ENCODE measurements around the gene ALOXE3. TPM values are rescaled to one million over a fixed set of nuclear protein-coding genes. Genes with fewer than 3 reads are reported as not detected.

The ALOXE3 gene
- total and polyA plus RNA-seq, 12 donors = 0.09 TPM; not detected in 11

- peaks cover 7 to 83% (median 70%) of the 10 kb centered on the region in 7 donors for H3K27me3 ChIP-seq
- H3K4me3 ChIP-seq = no peak overlapping the region
- no peaks in the 10 kb centered on the region for H3K36me3 ChIP-seq
- WGBS, 2 donors = 31% methylated on average over 7 of the region's 7 CpGs
- ATAC-seq = no peak
- TF ChIP-seq CTCF (IDR thresholded peaks at IDR 0.05) = no peak
- peaks cover 0 to 45% (median 7%) of the 10 kb centered on the region in 9 donors for H3K4me1 ChIP-seq
- no peak for DNase-seq
- intact Hi-C loops (cut with DNase I) = loop anchor here in 8 of 10 donors (5.0 to 10.0 kb wide), 8 partner anchors 42 to 314 kb away; partner anchors contain the start of genes GUCY2D (in 1 of the 8) and KCNAB3 (in 1 of the 8)
- no peak overlapping the region for H3K27ac ChIP-seq
- no peaks in the 10 kb centered on the region for H3K9me3 ChIP-seq
Observed at GRCh38 chr17:8059131-8059530, 59.2 kb downstream of the ALOXE3 start.

- peak; percentile 77 to 91 (median 84) for ATAC-seq
- Histone ChIP-seq H3K9me3 (no peaks in the 10 kb centered on the region), H3K4me3 (no peak overlapping the region), H3K27ac (no peak overlapping the region), H3K27me3 (peaks cover 7 to 69% (median 56%) of the 10 kb centered on the region in 7 donors), H3K4me1 (peaks cover 0 to 40% (median 5%) of the 10 kb centered on the region in 9 donors), H3K36me3 (no peaks in the 10 kb centered on the region)
- peak; percentile 56 to 82 (median 76) for TF ChIP-seq CTCF (IDR thresholded peaks at IDR 0.05)
- no peak for DNase-seq
- intact Hi-C loops (cut with DNase I) = loop anchor here in 8 of 10 donors (5.0 to 10.0 kb wide), 8 partner anchors 40 to 313 kb away; partner anchors contain the start of genes GUCY2D (in 1 of the 8) and KCNAB3 (in 1 of the 8)
- WGBS, 2 donors = 4 to 6% methylated on average over 14 of the region's 14 CpGs
Observed at GRCh38 chr17:8057691-8058114, 60.6 kb downstream of the ALOXE3 start.

GRCh38 chr17:8056976-8057625 is 61.2 kb downstream of the ALOXE3 start:
- Histone ChIP-seq H3K4me1 (peaks cover 0 to 36% (median 0%) of the 10 kb centered on the region in 9 donors), H3K36me3 (no peaks in the 10 kb centered on the region), H3K9me3 (no peaks in the 10 kb centered on the region), H3K27me3 (peaks cover 7 to 63% (median 50%) of the 10 kb centered on the region in 7 donors), H3K4me3 (no peak overlapping the region), H3K27ac (peak overlapping the region in 1 of 10 donors; percentile 69)
- TF ChIP-seq CTCF (IDR thresholded peaks at IDR 0.05) = no peak
- DNase-seq (no peak), ATAC-seq (no peak)
- WGBS, 2 donors = 70 to 71% methylated on average over 17 of the region's 17 CpGs
- intact Hi-C loops (cut with DNase I) = loop anchor here in 8 of 10 donors (5.0 to 10.0 kb wide), 8 partner anchors 40 to 312 kb away; partner anchors contain the start of genes GUCY2D (in 1 of the 8) and KCNAB3 (in 1 of the 8)

- DNase-seq (peak in 1 of 2 donors; percentile 23), ATAC-seq (peak; percentile 20 to 70 (median 44))
- TF ChIP-seq CTCF (IDR thresholded peaks at IDR 0.05) = no peak
- Histone ChIP-seq H3K36me3 (no peaks in the 10 kb centered on the region), H3K27ac (peak overlapping the region in 1 of 10 donors; percentile 69), H3K9me3 (no peaks in the 10 kb centered on the region), H3K4me3 (no peak overlapping the region), H3K4me1 (peaks cover 0 to 36% (median 0%) of the 10 kb centered on the region in 9 donors), H3K27me3 (peaks cover 7 to 60% (median 43%) of the 10 kb centered on the region in 7 donors)
- intact Hi-C loops (cut with DNase I) = loop anchor here in 8 of 10 donors (5.0 to 10.0 kb wide), 8 partner anchors 39 to 312 kb away; partner anchors contain the start of genes GUCY2D (in 1 of the 8) and KCNAB3 (in 1 of the 8)
- 47 to 54% methylated on average over 14 of the region's 14 CpGs for WGBS, 2 donors
Observed at GRCh38 chr17:8056232-8056975, 61.9 kb downstream of the ALOXE3 start.
